GM18873 (cell line): ENCODE results near the gene SLC16A4.
"Not testable (repeated sequence)": the region's sequence is repeated elsewhere in the genome, so short reads cannot be mapped to it uniquely, and the experiment has no call there.

Source experiments
- ATAC-seq: cut with Tn5 transposase; IDR thresholded peaks from one replicate; pipeline ENCODE4 v1.9.1; 2021; ENCODE audit warnings: mild to moderate bottlenecking, moderate library complexity, moderate number of reproducible peaks; ENCODE audit not compliant: unreplicated experiment, low FRiP score

SLC16A4 gene

GRCh38 chr1:110390692-110391245 is at the start of gene SLC16A4:
Gene SLC16A4 (minus strand): TSS chr1:110391026. CDS start chr1:110389323, 1,703 bp downstream.
- no peak for ATAC-seq

DNA sequence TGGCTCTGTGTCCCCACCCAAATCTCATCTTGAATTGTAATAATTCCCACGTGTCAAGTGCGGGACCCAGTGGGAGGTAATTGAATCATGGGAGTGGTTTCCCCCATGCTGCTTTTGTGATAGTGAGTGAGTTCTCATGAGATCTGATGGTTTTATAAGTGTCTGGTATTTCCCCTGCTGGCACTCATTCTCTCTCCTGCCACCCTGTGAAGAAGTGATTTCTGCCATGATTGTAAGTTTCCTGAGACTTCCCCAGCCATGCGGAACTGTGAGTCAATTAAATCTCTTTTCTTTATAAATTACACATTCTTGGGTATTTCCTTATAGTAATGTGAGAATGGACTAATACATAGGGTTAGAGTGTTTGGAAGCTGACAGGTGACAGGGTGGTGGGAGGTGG is 49.0 kb upstream of the SLC16A4 start:
- not testable (repeated sequence) for ATAC-seq

DNA sequence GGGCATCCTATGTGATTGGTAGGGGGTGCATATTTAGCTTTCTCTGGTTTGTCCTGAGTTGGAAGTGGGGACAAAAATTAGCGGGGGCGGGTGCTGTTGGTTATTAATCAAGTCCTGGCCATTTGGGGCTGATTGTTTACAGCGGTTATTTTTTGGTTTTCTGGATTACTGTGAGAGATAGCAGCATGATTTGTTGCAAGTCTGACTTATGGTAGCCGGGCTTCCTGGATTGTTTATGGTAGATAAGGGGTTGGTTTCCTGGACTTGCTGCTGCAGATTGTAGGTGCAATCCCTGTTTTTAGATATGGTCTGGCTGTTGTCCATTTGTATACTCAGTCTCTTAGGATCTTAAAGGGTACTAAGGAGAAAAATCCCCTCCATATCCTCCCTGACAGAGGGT is 48.1 kb upstream of the SLC16A4 start:
- no peak for ATAC-seq

GRCh38 chr1:110437645-110438299 is 46.9 kb upstream of the SLC16A4 start:
- ATAC-seq: not testable (repeated sequence)

- no peak for ATAC-seq
Observed at GRCh38 chr1:110436635-110437034, 45.8 kb upstream of the SLC16A4 start.

GRCh38 chr1:110434946-110435345 is 44.1 kb upstream of the SLC16A4 start:
- ATAC-seq: no peak

DNA sequence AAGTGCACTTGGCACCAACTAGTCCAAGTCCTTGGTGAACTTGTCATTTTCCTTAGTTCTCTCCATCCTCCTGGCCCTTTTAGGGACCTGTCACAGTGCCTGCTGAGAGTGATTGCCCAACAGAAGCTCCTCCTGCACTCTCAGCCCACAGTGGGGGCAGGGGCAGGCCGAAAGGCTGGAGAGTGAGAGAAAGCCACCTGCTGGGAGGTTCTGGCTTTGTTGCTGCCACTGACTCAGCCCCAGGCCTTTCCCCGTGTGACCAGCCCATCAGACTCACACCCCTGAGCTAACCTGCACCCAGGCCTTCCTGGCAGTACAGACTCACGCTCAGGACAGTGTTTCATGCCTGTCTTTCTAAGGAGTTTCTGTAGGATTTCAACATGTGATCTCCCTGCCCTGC is 43.0 kb upstream of the SLC16A4 start:
- no peak for ATAC-seq

DNA sequence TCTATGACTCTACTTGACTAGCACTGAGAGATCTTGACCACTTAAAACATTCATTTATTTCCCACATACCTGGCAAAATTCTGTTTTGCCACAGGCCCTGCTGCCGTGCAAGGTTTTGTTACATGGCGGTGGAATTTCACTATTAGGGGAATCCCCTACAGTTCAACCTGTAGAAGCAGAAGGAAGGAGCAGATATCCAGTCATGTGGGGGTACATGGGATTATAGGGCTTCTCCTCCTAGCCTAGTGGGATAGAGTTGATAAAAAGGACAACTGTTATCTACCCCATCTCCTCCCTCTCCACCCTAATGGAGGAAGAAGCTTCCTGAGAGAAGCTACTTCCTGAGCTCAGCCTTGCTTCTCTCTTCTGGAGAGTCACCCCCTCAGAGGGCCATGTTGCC is 42.4 kb upstream of the SLC16A4 start:
- ATAC-seq: no peak

DNA sequence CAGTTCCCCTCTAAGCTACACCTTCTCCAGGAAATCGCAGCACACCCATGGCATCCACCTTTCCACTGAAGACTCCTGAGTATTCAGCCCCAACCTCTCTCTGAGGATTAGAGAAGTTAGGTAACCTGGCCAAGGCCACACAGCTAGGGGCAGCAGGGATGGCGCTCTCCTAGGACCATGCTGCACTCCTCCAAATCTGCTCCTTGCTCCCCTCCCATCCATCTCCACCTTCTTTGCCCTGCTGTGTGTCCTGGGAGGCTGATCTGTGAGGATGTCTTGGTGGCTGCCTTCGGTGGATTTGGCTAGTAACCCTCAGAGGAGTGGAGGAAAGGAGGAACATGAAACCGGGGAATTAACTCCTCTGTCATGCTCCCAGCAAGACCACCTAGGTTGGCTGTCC is 40.1 kb upstream of the SLC16A4 start:
- ATAC-seq: no peak

DNA sequence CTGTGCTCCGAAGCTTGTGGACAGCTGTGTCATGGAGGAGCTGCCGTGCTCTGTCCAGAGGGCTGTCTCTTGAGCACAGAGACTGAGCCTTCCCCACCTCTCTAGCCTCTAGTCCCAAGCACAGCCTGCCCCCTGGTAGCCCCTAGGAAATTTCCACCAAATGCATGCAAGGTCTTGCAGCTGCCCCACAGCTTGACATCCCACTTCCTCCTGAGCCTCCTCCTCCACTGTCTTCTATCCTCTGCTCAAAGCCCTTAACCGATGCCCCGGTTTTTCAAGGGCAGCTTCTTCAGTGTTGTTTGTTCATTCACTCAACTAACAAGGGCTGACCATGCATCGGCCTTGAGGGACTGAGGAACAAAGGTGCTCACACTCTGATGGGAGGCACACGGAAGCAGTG is 39.5 kb upstream of the SLC16A4 start:
- ATAC-seq: no peak

DNA sequence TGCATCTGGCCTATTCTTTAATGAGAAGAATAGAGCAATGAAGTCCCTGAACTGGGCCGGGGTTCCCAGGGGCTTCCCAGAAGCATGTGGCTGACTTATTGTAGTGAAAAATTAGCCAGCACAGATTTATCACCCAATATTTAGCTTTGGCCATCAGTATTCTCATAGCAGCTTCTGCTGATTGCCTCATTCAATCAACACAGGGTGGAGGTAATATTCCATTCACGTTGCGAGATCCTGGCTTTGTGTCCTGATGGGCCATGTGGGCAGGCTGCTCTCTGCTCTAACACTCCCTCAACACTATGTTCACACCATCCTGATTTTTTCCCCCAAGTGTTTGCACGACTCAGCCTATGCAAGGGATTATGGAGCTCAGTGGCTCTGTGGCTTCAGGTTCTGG is 38.1 kb upstream of the SLC16A4 start:
- ATAC-seq: no peak

- ATAC-seq: no peak
Observed at GRCh38 chr1:110426854-110427253, 36.0 kb upstream of the SLC16A4 start.

DNA sequence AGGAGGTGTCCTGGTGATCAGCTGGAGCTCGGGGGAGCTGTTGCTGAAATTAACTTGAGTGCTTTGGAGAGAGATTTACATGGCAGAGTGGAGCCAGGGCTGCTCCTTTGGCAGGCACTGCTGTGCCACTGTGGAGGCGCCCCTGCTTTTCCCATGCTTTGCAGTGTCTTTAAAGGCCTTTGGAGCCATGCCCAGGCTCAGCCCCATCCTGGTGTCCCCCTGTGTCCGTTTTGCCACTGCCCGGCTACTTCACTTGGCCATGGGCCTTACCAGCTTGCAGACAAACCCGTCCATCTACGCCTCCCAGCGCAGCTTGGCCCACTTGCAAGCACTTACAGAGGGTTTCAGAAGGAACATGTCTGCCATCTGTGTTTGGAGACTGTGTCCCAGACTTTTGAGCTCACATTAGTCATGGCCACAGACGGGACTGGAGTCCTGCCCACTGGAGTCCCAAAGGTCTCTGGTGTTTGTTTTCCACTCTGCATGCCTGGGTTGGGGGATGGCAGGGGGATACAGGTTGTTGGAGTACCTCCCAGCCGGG is 34.9 kb upstream of the SLC16A4 start:
- no peak for ATAC-seq

DNA sequence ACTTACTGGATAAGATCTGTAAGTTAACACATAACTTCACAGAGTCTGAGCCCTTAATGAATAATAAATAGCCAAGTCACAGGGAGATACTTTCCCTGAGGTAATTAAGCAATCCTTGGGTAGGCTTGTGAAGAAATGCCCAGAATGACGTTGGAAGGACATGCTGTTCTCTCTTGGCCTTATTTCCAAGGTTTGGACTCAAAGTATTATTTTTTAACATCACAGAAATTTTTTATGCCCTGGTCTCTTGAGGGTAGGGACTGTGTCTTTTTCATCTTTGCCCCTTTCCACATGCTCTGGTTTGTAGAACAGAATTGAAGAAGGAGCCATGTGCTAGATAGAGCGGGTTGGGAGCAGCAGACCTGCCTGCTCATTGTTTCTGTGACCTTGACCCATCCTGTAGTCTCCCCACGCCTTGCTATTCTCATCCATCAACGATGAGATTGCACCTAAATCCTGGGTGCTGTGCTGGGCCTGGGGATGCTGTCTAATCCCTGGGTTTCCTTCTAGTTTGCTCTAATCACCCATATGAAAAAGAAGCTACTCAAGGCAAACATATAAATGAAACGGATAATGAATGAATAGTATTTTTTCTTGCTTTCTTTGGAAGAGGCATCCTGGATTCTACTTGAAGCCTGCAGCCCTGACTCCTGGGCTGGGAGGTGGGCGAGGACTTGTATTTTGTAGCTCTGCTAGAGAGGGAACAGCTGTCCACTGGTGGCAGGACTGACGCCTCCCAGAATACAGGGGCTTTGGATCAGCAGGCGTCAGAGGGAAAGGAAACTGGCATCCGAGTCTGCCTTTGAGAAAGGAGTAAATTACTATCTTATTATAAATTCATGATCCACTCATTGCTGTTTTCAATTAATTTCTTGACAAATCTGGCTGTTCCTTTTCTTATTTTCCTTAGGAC is 34.1 kb upstream of the SLC16A4 start:
- ATAC-seq: no peak

GRCh38 chr1:110420874-110421793 is 30.3 kb upstream of the SLC16A4 start:
- no peak for ATAC-seq

DNA sequence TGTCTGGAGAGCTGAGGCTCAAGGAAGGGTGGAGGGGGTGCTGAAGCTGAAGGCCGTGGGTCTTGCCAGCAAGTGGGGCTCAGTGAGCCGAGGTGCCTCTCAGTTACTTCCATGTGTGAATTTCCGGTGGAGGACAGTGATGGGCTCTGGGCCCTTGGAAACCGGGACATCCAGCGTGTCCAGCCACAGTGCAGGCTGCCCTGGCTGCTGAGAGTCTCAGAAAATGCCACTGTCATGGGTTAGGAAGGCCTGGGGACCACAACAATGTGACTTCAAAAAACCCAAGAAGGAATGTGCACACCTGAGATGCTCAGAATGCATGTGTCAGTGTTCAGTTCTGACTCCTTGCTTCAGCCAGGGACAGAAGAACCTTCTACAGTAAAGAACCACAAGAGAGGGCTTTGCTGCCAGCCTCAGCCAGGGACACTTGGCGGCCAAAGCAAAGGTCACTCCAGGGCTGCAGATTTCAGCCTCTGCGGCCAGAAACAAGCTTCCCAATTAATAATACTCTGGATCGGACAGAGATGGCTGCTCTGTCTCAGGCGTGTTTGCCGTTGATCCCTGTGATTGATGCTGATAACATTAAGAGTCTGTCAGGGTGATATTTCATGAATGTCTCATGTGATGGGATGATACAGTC is 29.3 kb upstream of the SLC16A4 start:
- no peak for ATAC-seq

GRCh38 chr1:110418729-110419128 is 27.9 kb upstream of the SLC16A4 start:
- ATAC-seq: no peak

GRCh38 chr1:110413045-110413444 is 22.2 kb upstream of the SLC16A4 start:
- not testable (repeated sequence) for ATAC-seq

DNA sequence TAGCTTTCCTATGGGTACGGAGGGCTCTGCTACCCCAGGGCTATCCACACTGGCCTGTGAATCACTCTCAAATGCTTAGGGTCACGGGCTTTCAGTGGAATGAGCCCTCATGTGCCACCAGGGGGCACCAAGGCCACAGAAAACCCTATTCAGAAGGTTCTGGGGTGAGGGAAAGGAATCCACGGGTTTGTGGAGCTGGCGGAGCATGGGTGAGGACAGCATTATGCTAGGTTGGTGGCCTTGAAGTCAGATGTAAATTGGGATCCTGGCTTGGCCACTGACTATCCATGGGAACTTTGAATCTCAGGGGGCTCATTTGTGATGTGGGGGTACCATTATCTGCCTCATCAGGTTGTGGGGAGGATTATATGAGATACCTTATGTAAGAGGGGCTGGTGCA is 21.8 kb upstream of the SLC16A4 start:
- ATAC-seq: no peak
